Raji (cell line): Measurements from ENCODE around the gene SELENOT.

Source experiments
- POLR2A ChIP-seq: IDR thresholded peaks from 2 replicates; pipeline ENCODE4 v1.6.1; 2011; ENCODE audit warnings: low read depth, low read length, control low read depth; ENCODE audit not compliant: insufficient read depth

The SELENOT gene

DNA sequence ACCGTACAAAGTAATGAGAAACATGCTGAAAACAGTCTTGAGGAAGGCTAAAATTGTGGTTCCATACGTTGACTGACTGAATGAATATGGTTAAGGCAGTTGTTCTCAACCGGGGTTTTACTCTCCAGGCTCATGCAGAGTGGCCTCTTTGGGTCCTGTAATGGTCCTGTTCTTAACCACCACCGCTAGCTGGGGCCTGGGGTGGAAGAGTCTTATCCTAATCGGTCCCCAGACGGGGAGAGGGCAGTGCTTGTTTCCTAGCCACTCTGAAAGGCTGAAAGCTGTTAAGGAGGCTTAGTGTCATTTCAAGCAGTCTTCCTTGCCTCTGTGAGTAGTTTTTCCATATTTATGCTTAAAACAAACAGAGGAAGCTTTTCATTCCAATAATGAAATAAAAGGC lies 32.0 kb downstream of the SELENOT start:
- no peak for TF ChIP-seq POLR2A

DNA sequence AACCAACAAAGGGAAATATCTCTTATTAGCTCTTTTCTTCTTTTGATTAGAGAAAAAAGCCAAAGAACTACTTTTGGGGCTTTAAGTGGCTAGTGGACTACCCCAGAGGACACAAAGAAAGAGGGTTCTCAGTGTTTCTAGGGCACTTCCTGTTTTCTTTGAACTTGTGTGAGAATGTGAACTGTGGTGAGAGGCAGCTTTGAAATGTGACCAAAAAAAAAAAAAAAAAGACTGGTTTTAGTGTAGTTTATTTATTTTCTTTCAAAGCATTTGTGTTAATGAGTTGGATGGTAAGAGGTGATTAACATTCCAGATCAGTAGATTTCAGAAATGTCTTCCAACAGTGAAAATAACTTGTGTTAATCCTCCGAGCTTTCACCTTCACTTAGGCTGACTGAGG lies 32.4 kb downstream of the SELENOT start:
- TF ChIP-seq POLR2A: no peak

- no peak for TF ChIP-seq POLR2A
Measured at GRCh38 chr3:150636258-150636657, 33.1 kb downstream of the SELENOT start.

DNA sequence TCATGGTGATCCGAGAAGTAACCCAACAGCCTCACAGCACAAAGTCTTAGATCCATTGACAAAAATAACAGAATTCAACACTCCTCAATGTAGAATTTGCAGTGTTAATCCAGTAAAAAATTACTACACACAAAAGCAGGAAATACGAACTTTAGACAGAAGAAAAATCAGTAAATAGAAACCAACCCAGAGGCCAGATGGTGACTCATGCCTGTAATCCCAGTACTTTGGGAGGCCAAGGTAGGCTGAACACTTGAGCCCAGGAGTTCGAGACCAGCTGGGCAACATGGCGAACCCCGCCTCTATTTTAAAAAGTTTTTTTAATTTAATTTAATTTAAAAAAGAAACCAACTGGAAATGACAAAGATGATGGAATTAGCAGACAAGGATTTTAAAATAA lies 36.1 kb downstream of the SELENOT start:
- no peak for TF ChIP-seq POLR2A

GRCh38 chr3:150640256-150640655 lies 37.1 kb downstream of the SELENOT start:
- no peak for TF ChIP-seq POLR2A

DNA sequence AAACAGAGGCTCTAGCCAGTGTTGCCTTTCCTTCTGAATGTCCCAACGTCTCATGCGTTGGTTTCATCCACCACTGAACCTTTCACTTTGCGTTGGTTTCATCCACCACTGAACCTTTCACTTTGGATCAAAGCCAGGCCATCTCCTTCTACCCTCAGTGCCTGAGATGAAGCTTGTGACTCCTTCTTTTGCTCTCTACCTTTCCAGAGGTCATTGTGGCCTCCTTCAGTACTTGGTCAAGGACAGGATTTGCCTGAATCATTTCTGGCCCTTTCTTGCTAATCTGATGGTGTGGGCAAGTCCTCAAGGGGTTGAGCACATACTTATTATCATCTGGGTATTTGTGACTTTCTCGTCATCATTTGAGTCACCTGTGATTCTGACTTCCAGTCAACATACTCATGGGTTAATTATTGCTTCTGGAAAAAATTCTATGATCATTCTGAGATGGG lies 50.0 kb downstream of the SELENOT start:
- no peak for TF ChIP-seq POLR2A

GRCh38 chr3:150656316-150656715 lies 53.2 kb downstream of the SELENOT start:
- no peak for TF ChIP-seq POLR2A

GRCh38 chr3:150662410-150663200 lies 59.5 kb downstream of the SELENOT start:
- TF ChIP-seq POLR2A: no peak

GRCh38 chr3:150663461-150663860 lies 60.3 kb downstream of the SELENOT start:
- no peak for TF ChIP-seq POLR2A

DNA sequence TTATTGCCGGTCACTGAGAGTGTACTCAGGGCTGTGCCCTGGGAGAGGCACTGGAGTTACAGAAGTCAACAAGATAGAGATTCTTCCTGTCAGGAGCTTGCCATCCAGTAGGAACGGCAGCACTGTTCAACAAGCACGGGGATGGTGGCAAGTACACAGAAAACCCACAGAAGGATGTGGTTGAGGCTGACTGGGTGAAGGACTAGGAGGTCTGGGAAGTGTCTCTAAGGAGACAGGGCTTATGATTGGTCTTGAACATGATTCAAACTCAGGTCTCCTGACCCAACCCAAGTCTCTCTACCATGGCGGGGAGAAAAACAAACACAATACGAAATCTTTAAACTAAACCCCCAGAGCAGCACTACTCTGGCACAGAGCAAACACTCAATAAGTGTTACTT lies 63.0 kb downstream of the SELENOT start:
- no peak for TF ChIP-seq POLR2A

DNA sequence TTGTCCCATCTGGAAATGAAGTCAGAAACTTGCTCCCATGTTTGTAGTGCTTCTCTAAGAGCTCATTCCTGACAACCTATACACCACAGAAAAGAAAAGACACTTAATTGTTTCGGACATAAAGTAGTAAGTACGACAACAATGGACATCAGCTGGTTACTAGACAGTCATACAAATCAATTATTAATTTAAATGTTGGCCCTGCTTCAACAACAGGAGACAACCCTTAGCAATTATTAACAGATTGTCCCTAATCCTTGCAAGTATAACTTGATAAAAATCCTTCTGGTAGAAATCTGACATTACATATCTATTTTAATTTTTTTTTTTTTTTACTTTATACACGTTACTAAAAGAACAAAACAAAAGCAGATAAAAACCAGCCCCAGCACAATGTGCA lies 70.8 kb downstream of the SELENOT start:
- TF ChIP-seq POLR2A: no peak

DNA sequence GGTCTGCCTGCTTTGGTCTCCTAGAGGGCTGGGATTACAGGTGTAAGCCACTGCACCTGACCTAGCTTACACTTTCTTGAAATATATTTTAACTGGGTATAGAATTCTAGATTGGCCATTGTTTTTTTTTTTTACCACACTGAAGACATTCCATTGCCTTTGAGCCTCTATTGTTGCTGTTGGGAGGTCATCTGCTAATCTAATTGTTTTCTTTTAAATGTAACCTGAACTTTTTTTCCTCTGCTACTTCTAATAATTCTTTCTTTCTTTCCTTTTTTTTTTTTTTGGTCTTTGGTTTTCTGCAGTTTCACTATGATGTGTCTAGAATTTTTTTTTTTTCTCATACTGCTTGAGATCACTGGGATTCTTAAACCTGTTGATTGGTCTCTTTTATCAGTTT lies 72.5 kb downstream of the SELENOT start:
- no peak for TF ChIP-seq POLR2A
